Cardiac muscle cell (in vitro differentiated cells and primary cell): ENCODE results near the gene TBX6. TPM values are rescaled to one million over a fixed set of nuclear protein-coding genes. Genes with fewer than 3 reads are reported as not detected.

Source experiments
- DNase-seq, 2 donors: peaks; one replicate each; pipeline versions ENCODE4 v3.0.0 to v3.0.0-alpha.2; 2010 to 2017; ENCODE audit warnings: low read depth in 1 of 2, low spot score in 1 of 2
- H3K27ac ChIP-seq: fragments of 200-600 bp; sonication (generic); 2 replicates; pipeline ENCODE4 v1.5.1; 2016
- H3K27me3 ChIP-seq: fragments of 200-600 bp; sonication (generic); 2 replicates; pipeline ENCODE4 v1.6.0; 2016; ENCODE audit warnings: control low read depth
- H3K36me3 ChIP-seq: fragments of 200-600 bp; sonication (generic); 2 replicates; pipeline ENCODE4 v1.5.1; 2016; ENCODE audit warnings: control low read depth
- H3K4me1 ChIP-seq: fragments of 200-600 bp; sonication (generic); 2 replicates; pipeline ENCODE4 v1.8.1; 2017; ENCODE audit warnings: low read depth, mild to moderate bottlenecking, mixed run types
- H3K4me3 ChIP-seq: fragments of 200-600 bp; sonication (generic); 2 replicates; pipeline ENCODE4 v1.5.1; 2016; ENCODE audit warnings: mild to moderate bottlenecking
- H3K9me3 ChIP-seq: fragments of 200-600 bp; sonication (generic); 2 replicates; pipeline ENCODE4 v1.5.1; 2017; ENCODE audit warnings: low read depth, mild to moderate bottlenecking, control low read depth
- polyA plus RNA-seq: library from polyadenylated mRNA; unstranded; fragments of >200 nt; fragmentation: Nextera tagmentation; extraction: Ambion mirVana; gene quantifications from 2 replicates; pipeline ENCODE4 v1.2.1, GENCODE V29; 2016
- total RNA-seq: library from RNA; depleted of rRNA; stranded (reverse); fragments of >200 nt; gene quantifications from 2 replicates; pipeline ENCODE4 v1.2.3, GENCODE V29; 2016
- TF ChIP-seq, protein P1 (sequence below): IDR thresholded peaks from 2 replicates; pipeline ENCODE4 v1.5.1; 2012; ENCODE audit warnings: low read depth, mild to moderate bottlenecking, low read length

Gene TBX6, protein sequence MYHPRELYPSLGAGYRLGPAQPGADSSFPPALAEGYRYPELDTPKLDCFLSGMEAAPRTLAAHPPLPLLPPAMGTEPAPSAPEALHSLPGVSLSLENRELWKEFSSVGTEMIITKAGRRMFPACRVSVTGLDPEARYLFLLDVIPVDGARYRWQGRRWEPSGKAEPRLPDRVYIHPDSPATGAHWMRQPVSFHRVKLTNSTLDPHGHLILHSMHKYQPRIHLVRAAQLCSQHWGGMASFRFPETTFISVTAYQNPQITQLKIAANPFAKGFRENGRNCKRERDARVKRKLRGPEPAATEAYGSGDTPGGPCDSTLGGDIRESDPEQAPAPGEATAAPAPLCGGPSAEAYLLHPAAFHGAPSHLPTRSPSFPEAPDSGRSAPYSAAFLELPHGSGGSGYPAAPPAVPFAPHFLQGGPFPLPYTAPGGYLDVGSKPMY
- total RNA-seq (1.6 and 5.0 TPM in 2 replicates), polyA plus RNA-seq (2.2 and 8.9 TPM in 2 replicates)

GRCh38 chr16:30091474-30092372 is at the start of gene TBX6:
Gene TBX6 (minus strand): TSS chr16:30091924. CDS start chr16:30091193, 731 bp downstream.
- peak; percentile 94 to 97 for DNase-seq
- Histone ChIP-seq H3K27ac (no peak within 1 kb of the TSS), H3K4me3 (peak within 1 kb of the TSS; percentile 22), H3K9me3 (no peaks in the 10 kb centered on the region), H3K4me1 (peaks cover 5% of the 10 kb centered on the region), H3K27me3 (no peaks in the 10 kb centered on the region), H3K36me3 (no peaks in the 10 kb centered on the region)
- TF ChIP-seq, protein P1, sequence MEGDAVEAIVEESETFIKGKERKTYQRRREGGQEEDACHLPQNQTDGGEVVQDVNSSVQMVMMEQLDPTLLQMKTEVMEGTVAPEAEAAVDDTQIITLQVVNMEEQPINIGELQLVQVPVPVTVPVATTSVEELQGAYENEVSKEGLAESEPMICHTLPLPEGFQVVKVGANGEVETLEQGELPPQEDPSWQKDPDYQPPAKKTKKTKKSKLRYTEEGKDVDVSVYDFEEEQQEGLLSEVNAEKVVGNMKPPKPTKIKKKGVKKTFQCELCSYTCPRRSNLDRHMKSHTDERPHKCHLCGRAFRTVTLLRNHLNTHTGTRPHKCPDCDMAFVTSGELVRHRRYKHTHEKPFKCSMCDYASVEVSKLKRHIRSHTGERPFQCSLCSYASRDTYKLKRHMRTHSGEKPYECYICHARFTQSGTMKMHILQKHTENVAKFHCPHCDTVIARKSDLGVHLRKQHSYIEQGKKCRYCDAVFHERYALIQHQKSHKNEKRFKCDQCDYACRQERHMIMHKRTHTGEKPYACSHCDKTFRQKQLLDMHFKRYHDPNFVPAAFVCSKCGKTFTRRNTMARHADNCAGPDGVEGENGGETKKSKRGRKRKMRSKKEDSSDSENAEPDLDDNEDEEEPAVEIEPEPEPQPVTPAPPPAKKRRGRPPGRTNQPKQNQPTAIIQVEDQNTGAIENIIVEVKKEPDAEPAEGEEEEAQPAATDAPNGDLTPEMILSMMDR, result peak; percentile 75

GRCh38 chr16:30139583-30140481 is 48.1 kb upstream of the TBX6 start:
- no peaks in the 10 kb centered on the region for H3K27me3 ChIP-seq
- no peak overlapping the region for H3K27ac ChIP-seq
- no peaks in the 10 kb centered on the region for H3K9me3 ChIP-seq
- H3K36me3 ChIP-seq, result no peaks in the 10 kb centered on the region
- H3K4me1 ChIP-seq, result no peaks in the 10 kb centered on the region
- H3K4me3 ChIP-seq, result no peak overlapping the region
- TF ChIP-seq, protein P1, result no peak
- DNase-seq, result no peak

GRCh38 chr16:30137897-30138296 is 46.2 kb upstream of the TBX6 start:
- no peaks in the 10 kb centered on the region for H3K4me1 ChIP-seq
- no peak overlapping the region for H3K27ac ChIP-seq
- no peaks in the 10 kb centered on the region for H3K9me3 ChIP-seq
- TF ChIP-seq, protein P1, result no peak
- no peaks in the 10 kb centered on the region for H3K27me3 ChIP-seq
- no peak overlapping the region for H3K4me3 ChIP-seq
- no peak for DNase-seq
- H3K36me3 ChIP-seq, result no peaks in the 10 kb centered on the region

GRCh38 chr16:30136971-30137605 is 45.4 kb upstream of the TBX6 start:
- H3K4me1 ChIP-seq, result no peaks in the 10 kb centered on the region
- H3K27me3 ChIP-seq, result no peaks in the 10 kb centered on the region
- H3K9me3 ChIP-seq, result no peaks in the 10 kb centered on the region
- no peak for DNase-seq
- no peak overlapping the region for H3K4me3 ChIP-seq
- TF ChIP-seq, protein P1, result no peak
- H3K27ac ChIP-seq, result no peak overlapping the region
- no peaks in the 10 kb centered on the region for H3K36me3 ChIP-seq

DNA sequence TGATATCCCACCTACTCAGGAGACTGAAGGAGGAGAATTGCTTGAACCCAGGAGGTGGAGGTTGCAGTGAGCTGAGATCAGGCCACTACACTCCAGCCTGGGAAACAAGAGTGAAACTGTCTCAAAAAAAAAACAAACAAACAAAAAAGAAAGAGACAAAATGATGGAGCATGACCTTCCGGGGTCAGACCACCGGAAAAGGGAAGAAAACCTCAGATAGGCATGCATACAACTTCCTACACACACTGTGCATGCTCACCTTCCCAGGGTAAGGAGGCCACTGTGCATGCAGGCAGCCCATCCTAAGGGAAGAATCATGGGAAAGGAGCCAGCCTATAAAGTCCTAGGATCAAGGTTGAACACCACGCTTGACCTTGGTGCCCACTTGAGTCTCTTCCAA is 40.9 kb upstream of the TBX6 start:
- DNase-seq, result no peak
- Histone ChIP-seq H3K4me1 (no peaks in the 10 kb centered on the region), H3K27ac (no peak overlapping the region), H3K27me3 (no peaks in the 10 kb centered on the region), H3K4me3 (no peak overlapping the region), H3K36me3 (no peaks in the 10 kb centered on the region), H3K9me3 (no peaks in the 10 kb centered on the region)
- TF ChIP-seq, protein P1, result no peak
